ENCODE data around the gene SCYGR1. TPM values are rescaled to one million over a fixed set of nuclear protein-coding genes. Genes with fewer than 3 reads are reported as not detected.

Gene SCYGR1
- total RNA-seq, 1 experiment from 2014 or later, result not detected

DNA sequence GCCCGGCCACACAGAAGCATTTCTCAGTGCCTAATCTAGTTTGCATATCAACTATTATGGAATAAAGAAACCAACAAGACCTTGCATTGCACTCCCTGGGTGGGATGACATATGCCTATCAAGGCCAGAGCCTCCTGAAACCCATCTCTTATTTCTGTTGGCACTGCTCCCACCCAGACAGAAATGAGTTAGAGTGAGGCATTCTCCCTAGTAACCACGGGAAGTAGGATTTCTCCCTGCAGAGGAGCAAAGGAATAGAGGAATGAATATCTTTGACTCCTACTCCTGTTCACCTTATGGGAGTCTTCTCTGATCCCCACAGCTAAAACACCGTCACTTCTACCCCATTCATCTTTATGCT lies 24.2 kb upstream of the SCYGR1 start:
- Histone ChIP-seq H3K27me3 (replicated peaks; ENCODE audit: control insufficient read depth, insufficient read depth, low read length) (no peaks in the 10 kb centered on the region), H3K4me3 (ENCODE audit: low read depth, low read length) (no peak overlapping the region), H3K9me3 (no peaks in the 10 kb centered on the region), H3K4me1 (no peaks in the 10 kb centered on the region), H3K36me3 (ENCODE audit: control insufficient read depth, insufficient read depth, low read length) (no peaks in the 10 kb centered on the region)
- TF ChIP-seq, protein P1, sequence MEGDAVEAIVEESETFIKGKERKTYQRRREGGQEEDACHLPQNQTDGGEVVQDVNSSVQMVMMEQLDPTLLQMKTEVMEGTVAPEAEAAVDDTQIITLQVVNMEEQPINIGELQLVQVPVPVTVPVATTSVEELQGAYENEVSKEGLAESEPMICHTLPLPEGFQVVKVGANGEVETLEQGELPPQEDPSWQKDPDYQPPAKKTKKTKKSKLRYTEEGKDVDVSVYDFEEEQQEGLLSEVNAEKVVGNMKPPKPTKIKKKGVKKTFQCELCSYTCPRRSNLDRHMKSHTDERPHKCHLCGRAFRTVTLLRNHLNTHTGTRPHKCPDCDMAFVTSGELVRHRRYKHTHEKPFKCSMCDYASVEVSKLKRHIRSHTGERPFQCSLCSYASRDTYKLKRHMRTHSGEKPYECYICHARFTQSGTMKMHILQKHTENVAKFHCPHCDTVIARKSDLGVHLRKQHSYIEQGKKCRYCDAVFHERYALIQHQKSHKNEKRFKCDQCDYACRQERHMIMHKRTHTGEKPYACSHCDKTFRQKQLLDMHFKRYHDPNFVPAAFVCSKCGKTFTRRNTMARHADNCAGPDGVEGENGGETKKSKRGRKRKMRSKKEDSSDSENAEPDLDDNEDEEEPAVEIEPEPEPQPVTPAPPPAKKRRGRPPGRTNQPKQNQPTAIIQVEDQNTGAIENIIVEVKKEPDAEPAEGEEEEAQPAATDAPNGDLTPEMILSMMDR (IDR thresholded peaks at IDR 0.05; ENCODE audit: insufficient read depth in 1 of 2, low read depth in 1 of 2, low read length in 1 of 2, severe bottlenecking in 1 of 2, unreplicated experiment in 1 of 2), result no peak
- peaks cover 5% of the 10 kb centered on the region for H3K36me3 Mint-ChIP-seq (ENCODE audit: insufficient read depth, unreplicated experiment)
- H3K27ac Mint-ChIP-seq (ENCODE audit: unreplicated experiment), result no peak overlapping the region
- H3K4me1 Mint-ChIP-seq (ENCODE audit: low read depth, unreplicated experiment), result peaks cover 8% of the 10 kb centered on the region
- POLR2A ChIA-PET, result no interaction called here
- intact Hi-C loops (cut with micrococcal nuclease; ENCODE audit: unreplicated experiment), result no loop called here
- CTCF ChIA-PET, result no interaction called here
- H3K4me3 Mint-ChIP-seq (ENCODE audit: unreplicated experiment), result no peak overlapping the region
- no peaks in the 10 kb centered on the region for H3K27me3 Mint-ChIP-seq (ENCODE audit: insufficient read depth, unreplicated experiment)
- BruUV-seq (replicated peaks), result no TSS peak
- H3K9me3 Mint-ChIP-seq (ENCODE audit: unreplicated experiment), result no peaks in the 10 kb centered on the region
- DNase-seq, result no peak

DNA sequence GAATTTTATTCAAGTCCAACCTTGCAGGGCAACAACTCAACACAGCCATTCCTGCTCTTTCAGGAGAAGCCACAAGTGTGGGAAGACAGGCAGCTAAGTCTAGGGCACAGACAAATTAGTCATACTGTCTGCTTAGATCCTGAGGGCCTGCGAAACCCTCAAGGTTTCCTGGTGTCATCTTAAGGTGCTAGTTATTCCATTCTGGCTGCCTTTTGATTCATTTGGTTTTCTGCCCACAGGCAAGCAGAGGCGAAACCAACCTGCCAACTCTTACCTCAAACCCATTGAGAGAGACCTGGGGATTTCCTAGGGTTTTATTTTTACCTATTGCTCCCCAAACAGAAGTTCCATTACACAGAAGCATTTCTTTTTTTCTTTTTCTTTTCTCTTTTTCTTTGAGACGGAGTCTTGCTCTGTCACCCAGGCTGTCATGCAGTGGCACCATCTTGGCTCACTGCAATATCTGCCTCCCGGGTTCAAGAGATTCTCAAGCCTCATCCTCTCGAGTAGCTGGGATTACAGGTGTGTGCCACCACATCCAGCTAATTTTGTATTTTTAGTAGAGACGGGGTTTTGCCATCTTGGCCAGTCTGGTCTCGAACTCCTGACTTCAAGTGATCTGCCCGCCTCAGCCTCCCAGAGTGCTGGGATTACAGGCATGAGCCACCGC lies 23.7 kb upstream of the SCYGR1 start:
- ChIA-PET POLR2A (no interaction called here), CTCF (no interaction called here)
- no peaks in the 10 kb centered on the region for H3K27me3 ChIP-seq (replicated peaks; ENCODE audit: control insufficient read depth, insufficient read depth, low read length)
- BruUV-seq (replicated peaks), result no TSS peak
- H3K9me3 Mint-ChIP-seq (ENCODE audit: unreplicated experiment), result no peaks in the 10 kb centered on the region
- H3K4me3 Mint-ChIP-seq (ENCODE audit: unreplicated experiment), result no peak overlapping the region
- no peak overlapping the region for H3K27ac Mint-ChIP-seq (ENCODE audit: unreplicated experiment)
- no peak for DNase-seq
- H3K4me1 Mint-ChIP-seq (ENCODE audit: low read depth, unreplicated experiment), result peaks cover 13% of the 10 kb centered on the region
- H3K27me3 Mint-ChIP-seq (ENCODE audit: insufficient read depth, unreplicated experiment), result no peaks in the 10 kb centered on the region
- intact Hi-C loops (cut with micrococcal nuclease; ENCODE audit: unreplicated experiment), result no loop called here
- H3K36me3 ChIP-seq (ENCODE audit: control insufficient read depth, insufficient read depth, low read length), result no peaks in the 10 kb centered on the region
- no peak overlapping the region for H3K4me3 ChIP-seq (ENCODE audit: low read depth, low read length)
- TF ChIP-seq, protein P1 (IDR thresholded peaks at IDR 0.05; ENCODE audit: insufficient read depth in 1 of 2, low read depth in 1 of 2, low read length in 1 of 2, severe bottlenecking in 1 of 2, unreplicated experiment in 1 of 2), result no peak
- peaks cover 5% of the 10 kb centered on the region for H3K4me1 ChIP-seq
- H3K36me3 Mint-ChIP-seq (ENCODE audit: insufficient read depth, unreplicated experiment), result peaks cover 5% of the 10 kb centered on the region
- H3K9me3 ChIP-seq, result no peaks in the 10 kb centered on the region

DNA sequence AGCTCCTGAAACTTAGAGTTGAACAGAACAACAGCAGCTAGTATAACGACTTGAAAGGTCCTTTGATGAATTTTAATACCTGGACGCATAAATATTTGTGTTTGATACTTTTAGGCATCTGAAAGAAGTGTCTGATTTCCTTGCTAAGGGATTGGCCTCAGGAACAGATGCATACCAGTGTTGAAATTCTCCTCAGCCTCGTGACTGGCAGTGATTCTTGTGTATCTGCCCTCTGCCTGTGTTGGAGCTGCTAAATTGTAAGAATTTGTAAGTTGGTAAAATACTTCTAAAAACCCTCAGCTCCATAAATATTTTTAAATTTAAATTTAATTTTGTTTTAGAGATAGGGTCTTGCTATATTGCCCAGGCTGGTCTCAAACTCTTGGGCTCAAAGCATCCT lies 22.4 kb upstream of the SCYGR1 start:
- BruUV-seq (replicated peaks), result no TSS peak
- intact Hi-C loops (cut with micrococcal nuclease; ENCODE audit: unreplicated experiment), result no loop called here
- H3K36me3 ChIP-seq (ENCODE audit: control insufficient read depth, insufficient read depth, low read length), result no peaks in the 10 kb centered on the region
- no peaks in the 10 kb centered on the region for H3K27me3 ChIP-seq (replicated peaks; ENCODE audit: control insufficient read depth, insufficient read depth, low read length)
- TF ChIP-seq, protein P1 (IDR thresholded peaks at IDR 0.05; ENCODE audit: insufficient read depth in 1 of 2, low read depth in 1 of 2, low read length in 1 of 2, severe bottlenecking in 1 of 2, unreplicated experiment in 1 of 2), result no peak
- peaks cover 8% of the 10 kb centered on the region for H3K4me1 ChIP-seq
- Mint-ChIP-seq H3K36me3 (ENCODE audit: insufficient read depth, unreplicated experiment) (peaks cover 5% of the 10 kb centered on the region), H3K27ac (ENCODE audit: unreplicated experiment) (no peak overlapping the region), H3K4me3 (ENCODE audit: unreplicated experiment) (no peak overlapping the region), H3K27me3 (ENCODE audit: insufficient read depth, unreplicated experiment) (no peaks in the 10 kb centered on the region), H3K4me1 (ENCODE audit: low read depth, unreplicated experiment) (peaks cover 17% of the 10 kb centered on the region), H3K9me3 (ENCODE audit: unreplicated experiment) (no peaks in the 10 kb centered on the region)
- CTCF ChIA-PET, result interaction anchor here (0.7 kb wide), 1 partner anchor 70 kb away, joined by 3 read pairs; no protein-coding TSS in a partner anchor
- DNase-seq, result no peak
- POLR2A ChIA-PET, result no interaction called here
- no peak overlapping the region for H3K4me3 ChIP-seq (ENCODE audit: low read depth, low read length)
- H3K9me3 ChIP-seq, result no peaks in the 10 kb centered on the region
